GM21737 (cell line): ENCODE results near the gene FGD5.
"Not testable (repeated sequence)": the region's sequence is repeated elsewhere in the genome, so short reads cannot be mapped to it uniquely, and the experiment has no call there.

Experiments used
- ATAC-seq: cut with Tn5 transposase; IDR thresholded peaks from one replicate; pipeline ENCODE4 v1.9.1; 2021; ENCODE audit warnings: mild to moderate bottlenecking, moderate library complexity; ENCODE audit not compliant: unreplicated experiment

Gene FGD5

DNA sequence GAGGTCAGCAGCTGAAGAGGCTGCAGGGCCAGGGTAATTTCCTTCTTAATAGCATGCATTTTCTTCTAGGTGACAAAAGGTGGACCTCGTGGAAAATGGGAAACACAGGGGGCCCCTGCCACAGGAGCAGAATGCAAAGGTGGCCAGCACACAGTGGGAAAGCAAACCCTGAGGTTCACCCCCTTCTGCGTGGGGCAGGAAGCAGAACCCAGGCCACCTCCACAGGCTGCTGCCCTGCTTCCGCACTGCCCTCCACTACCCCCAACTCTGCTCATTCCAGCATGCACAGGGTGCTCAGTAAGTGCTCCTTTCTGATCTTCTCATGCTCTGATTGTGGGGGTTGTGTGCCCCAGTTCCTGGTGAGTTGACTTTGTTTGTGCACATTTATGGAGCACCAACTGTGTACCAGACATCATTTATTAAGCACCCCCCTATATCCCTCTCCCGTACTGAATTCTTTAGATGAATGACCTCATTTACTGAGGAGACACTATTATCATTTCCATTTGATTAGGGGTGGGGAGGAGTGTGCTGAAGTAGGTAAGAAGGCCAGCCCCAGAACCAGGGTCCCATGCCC lies 12.7 kb upstream of the FGD5 start:
- no peak for ATAC-seq

DNA sequence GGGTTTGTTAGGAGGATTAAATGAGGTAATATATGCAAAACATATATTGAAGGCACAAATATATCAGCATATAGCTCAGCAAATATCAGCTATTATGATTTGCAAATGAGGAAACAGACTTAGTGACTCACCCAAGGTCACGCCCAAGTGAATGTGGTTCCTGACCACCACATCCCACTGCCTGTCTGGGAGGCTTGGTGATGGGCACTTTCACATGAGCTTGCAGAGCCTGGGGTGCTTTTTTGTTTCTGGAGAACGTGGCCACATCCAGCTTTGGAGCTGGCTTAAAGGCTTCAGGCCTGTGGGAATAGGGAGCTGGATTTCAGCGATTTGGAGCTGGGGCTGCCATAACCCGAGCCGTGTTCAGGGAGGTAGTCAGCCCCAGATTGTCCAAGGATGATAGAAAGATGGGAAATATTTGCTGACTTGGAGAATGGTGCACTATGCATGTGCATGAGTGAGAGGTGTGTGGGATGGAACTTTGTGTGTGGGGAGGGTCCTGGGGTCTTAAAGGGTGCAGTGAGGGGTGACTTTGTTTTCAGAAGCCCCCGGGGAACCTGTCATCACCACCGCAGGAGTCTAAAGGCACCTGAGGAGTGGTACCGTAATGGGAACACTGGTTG lies 12.0 kb upstream of the FGD5 start:
- ATAC-seq, result no peak

DNA sequence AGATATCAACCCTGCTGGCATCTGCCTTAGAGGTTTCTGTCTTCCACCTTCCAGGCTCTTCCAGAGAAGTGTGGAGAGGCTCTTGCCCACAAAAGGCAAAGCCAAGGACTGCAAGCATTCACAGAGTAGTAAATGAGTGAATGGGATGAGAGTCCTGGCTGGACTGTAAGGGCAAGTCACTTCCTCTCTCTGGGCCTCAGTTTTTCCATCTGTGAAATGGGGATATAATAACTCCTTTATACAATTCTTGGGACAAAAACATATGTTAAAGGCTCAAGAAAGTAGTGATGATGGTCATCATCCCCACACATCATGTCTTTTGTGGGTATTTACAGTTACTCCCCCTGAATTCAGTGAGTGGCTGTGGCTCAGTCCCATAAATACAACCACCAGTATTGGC lies 10.7 kb upstream of the FGD5 start:
- ATAC-seq, result no peak

DNA sequence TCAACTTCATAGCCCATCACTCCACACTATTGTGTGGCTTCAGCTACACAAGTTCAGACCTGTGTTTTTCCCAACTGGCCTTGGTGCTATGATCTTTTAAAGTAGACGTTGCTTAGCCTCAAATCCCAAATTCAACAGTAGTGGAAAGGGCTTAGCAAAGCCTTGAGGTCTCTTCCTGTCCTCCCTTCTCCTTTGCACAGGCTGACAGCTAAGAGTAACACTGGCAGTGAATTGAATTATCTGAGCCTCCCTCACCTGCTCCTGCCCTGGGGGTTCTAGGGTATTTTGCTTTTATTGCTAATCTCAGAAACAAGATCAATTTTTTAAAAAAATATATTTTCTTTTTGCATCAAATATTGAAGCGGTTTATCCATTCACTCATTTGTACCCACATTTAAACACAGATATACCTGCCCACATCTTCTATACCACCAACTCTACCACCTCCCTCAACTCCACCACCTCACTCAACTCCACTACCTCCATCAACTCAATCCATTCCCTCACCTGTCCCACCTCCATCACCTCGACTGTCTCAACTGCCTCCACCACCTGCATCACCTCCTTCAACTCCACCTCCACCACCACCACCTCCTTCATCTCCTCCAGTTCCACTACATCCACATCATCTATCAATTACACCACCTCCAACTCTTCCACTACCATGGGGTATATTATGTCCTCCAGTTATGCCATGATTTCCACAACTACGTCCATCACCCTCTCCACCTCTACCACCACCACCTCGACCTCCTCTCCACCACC lies 10.1 kb upstream of the FGD5 start:
- no peak for ATAC-seq

DNA sequence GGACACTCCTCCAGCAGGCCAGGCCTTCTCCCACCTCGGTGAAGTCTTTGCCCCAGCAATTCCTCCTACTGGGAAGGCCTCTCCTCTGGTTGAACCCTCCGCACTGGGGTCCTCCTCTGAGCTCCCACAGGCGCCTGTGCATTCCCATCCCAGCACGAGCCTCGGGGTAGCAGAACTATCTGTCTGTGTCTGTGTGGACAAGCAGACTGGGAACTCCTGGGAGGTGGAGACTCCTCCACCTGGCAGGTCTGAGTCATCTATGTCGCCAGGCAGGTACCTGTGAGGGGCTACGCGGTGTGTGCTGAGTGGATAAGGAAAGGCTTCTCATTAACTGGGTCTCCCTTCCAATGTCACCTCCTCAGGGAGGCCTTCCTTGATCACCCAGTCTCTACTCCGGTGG lies 9.2 kb upstream of the FGD5 start:
- not testable (repeated sequence) for ATAC-seq

DNA sequence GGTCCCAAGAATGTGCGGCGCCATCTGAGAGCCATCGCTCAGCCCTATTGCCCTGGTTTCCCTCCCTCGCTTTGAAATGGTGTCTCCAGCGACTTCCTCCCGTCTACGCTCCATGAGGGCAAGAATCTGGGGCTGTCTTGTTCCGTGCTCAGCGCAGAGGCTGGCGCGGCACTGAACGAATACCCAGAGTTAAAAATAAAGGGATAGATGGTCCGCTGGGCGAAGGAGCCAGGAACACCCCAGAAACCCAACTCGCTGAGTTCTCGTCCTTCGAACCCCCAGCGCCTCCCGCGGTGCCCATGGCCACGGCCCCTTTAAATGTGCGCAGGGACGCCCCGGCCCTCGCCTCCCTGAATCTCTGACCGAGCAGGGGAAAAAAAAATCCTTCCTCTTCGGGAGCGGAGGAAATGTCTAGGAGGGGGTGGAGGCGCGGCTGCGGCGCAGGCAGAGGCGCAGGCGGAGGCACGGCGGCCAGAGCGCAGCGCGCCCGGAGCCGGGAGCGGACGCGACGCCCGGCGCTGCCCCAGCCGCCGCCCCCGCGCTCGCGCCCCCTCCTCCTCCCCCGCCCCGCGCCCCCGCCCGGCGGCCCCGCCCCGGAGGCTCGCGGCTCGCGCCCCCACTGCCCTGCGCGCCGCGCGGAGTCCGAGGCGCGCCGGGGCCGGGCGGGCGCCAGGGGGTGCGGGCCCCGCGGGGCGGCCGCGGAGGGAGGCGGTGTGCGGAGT lies 8.5 kb upstream of the FGD5 start:
- no peak for ATAC-seq

DNA sequence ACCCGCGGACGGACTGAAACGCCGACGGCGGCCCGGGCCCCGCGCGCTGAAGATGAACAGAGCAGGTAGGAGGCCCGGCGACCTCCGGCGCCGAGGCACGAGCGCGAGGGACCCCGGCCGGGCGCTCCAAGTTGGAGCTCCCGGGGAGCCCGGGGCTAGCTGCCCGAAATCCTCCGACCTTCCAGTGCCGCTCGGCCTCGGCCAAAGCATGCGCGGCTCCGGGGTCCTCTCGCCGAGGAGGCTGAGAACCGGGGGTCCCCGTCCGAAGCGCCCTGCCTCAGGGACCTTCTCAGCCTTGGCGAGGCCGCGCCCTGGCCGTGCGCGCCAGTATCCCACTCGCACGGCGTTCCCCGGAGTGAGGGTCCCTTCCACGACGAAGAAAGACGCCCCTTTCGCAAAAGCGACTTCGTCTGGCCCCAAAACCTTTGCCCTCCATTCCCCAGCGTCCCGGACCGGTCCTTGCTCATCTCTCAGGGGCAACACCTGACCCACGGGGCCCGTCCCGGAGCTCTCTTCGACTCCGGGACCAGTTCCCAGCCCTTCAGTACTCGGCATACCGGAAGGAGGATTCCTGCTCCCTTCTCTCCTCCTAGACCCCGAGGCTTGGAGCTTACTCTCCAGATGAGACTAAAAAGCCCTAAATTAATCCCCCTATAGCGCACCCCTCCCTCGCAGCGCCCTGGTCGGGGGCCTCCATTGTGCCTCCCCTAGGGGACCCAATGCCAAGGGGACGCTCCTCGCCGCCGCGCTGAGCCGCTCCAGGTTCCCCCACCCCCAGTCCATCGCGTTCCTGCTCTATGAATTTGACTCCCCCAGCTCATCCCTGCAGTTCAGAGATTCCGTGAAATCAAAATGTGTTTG lies 7.7 kb upstream of the FGD5 start:
- ATAC-seq, result no peak

DNA sequence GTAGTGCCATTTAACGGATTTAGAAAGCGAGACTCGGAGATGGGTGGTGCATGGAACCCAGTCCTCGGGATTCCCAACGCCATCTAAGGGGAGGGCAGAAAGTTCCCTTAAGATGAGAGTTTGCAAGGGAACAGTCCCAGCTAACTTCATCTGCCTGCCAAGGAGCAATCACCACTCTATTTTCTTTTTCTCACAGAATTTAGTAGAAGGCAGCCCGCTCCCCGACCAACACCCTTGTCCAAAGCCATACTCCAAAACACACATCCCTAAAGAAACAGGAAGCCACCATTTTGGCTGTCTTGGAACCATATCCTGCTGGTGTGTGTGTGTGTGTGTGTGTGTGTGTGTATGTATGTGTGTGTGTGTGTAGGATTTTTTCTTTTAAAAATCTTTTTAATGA lies 7.1 kb upstream of the FGD5 start:
- ATAC-seq, result no peak

DNA sequence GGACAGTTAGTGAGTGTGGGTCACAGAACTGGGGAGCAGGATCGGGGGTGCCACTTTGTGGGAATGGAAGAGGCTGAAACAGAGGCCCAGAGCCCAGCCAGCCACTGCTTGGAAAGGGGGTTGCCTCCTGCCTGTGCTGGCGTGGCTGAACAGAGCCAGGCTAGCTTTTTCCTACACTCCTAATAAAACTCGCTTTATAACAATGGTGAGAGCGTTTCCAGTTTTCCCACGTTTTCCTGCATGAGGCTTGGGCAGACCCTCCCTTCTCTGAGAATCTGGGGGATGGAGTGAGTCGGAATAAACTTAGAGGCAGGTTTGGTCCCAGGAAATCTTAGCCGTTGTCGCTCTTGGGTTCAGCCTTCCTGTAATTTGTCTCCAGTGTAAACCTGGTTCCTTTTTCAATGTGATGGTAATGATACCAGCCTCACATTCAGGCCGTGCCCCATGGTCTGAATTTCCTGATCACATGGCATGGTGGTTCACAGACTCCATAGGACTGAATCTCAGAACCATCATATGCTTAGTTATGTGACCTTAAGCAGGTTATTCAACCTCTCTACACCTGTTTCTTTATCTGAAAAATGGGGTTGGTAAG lies 6.5 kb upstream of the FGD5 start:
- no peak for ATAC-seq

DNA sequence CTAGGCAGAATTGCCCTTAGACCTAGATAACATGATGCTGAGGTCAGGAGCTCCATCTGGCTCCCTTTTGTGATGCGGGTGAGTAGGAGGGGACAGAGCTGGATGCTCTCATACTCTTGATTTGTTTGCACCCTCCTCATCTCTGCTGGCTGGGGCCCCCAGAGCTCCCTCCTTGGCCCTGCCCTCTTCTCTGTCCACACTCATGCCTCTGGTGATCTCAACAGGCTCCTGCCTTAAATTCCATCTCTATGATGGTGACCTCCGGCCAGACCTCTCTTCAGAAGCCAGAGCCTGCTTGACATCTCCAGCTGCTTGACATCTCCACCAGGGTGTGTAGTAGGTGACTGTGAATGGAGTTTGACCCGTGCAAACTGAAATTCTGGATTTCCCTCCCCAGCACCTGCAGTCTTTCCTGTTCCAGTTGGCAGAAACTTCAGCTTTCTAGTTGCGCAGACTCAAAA lies 4.3 kb upstream of the FGD5 start:
- ATAC-seq, result no peak

DNA sequence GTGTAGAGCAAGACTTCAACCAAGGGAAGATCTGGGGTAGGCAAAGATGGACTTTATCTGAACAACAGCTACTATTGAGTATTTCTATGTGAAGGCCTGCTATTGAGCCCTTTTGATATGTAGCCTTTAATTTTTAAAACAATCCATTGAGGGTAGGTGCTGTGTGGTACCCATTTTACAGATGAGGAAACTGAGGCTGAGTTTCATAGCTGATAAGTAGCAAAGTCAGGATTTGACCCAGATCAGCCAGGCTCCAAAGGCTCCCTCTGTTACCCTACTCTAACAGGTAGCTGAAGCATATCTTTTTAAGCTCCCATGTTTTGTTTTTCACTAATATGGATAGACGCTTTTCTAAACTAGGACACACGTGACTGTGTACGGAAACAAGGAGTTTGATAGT lies 2.4 kb upstream of the FGD5 start:
- ATAC-seq, result no peak

DNA sequence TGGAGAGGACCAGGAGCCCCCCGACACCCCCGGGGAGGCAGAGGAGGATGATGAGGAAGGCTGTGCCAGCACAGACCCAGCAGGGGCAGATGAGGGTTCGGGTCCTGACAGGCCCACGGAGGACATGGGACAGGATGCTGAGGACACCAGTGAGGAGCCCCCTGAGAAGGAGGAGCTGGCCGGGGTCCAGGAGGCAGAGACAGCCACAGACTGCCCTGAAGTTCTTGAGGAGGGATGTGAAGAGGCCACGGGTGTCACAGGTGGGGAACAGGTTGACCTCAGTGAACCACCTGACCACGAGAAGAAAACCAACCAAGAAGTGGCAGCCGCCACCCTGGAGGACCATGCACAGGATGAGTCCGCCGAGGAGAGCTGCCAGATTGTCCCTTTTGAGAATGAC lies 909 bp downstream of the FGD5 start:
- ATAC-seq, result no peak

DNA sequence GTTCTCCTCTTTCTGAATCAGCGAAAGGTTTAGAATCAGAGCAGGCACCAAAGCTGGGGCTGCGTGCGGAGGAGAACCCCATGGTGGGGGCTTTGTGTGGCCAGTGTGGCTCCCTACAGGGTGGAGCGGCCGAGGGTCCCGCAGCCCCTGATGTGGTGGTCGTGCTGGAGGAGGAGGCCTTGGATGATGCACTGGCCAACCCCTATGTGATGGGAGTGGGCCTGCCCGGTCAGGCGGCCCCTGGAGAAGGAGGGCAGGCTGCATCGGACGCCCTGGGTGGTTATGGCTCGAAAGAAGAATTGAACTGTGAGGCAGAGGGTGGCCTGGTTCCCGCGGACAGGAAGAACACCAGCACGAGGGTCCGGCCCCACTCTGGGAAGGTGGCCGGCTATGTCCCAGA lies 1.4 kb downstream of the FGD5 start:
- no peak for ATAC-seq

DNA sequence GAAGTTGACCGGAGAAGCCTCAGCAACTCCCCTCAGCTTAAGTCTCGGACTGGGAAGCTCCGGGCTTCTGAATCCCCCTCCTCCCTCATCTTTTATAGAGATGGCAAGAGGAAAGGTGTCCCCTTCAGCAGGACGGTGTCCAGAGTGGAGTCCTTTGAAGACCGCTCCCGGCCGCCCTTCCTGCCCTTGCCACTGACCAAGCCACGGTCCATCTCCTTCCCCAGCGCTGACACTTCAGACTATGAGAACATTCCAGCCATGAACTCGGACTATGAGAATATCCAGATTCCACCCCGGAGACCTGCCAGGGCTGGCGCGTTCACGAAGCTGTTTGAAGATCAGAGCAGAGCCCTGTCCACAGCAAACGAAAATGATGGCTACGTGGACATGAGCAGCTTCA lies 2.4 kb downstream of the FGD5 start:
- no peak for ATAC-seq

DNA sequence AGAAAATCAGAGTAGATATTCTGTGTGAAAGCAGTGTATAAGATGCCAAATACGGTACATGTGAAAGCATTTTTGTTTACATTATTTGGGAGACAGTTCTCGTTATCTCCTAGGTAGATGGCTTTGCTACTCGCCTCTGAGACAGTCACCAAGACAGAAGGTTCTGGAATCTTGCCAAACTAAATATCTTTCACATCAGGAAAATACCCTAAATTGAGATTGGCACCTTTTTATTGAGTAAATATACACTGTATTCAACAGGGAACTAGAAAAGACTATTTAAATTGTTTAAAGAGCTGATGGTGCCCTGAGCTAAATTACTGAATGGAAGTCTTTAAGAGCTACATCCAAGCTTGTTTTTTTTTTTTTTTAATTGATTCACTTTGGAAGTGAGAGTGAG lies 3.4 kb downstream of the FGD5 start:
- no peak for ATAC-seq

DNA sequence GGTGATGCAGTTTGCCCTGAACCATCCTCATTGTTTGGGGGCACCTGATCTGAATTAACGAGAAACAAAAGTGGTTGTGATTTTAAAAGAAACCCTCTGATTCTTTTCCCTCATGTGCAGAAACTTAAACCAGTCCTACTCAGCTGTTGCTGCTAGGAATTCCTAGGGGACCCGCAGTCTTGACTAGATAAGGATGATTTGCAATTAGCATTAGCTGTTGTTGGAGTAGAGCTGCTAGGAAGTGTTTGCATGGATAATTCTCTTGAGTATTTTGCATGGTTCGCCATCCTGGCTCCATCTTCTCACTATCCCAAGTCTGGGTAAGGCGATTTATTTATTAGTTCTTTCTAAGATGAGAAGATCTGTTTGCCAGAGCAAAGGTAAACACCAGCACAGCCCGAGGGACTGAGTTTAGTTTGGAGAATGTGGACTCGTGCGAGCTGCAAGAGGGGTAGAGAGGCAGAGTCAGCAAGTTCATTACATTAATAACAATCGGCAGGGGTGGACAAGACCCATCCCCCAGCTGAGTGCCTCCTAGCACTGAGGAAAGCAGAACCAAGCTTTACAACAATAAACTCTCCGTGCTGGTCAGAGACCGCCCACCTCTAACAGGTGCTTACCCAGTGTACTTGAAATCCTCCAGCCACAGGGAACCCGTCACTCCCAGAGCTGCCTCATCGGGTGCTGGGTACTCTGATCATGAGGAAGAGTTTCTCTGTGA lies 4.1 kb downstream of the FGD5 start:
- no peak for ATAC-seq

DNA sequence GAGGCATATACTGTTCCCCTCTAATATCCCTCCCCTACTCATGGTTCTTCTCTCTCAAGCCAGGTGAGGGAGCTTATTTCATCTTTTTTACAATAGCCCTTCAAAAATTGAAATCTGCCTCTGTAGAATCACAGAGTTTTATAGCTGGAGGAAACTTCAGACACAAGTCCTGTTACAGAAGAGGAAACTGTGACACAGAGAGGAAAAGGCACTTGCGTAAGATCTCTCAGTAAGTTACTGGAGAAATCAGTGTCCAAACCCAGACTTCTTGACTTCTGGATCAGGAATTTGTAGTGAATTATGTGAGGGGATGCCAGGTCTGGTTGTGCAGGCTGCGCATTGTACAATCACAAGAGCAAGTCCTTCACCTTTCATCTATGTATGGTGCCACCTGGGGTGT lies 4.6 kb downstream of the FGD5 start:
- ATAC-seq, result no peak

DNA sequence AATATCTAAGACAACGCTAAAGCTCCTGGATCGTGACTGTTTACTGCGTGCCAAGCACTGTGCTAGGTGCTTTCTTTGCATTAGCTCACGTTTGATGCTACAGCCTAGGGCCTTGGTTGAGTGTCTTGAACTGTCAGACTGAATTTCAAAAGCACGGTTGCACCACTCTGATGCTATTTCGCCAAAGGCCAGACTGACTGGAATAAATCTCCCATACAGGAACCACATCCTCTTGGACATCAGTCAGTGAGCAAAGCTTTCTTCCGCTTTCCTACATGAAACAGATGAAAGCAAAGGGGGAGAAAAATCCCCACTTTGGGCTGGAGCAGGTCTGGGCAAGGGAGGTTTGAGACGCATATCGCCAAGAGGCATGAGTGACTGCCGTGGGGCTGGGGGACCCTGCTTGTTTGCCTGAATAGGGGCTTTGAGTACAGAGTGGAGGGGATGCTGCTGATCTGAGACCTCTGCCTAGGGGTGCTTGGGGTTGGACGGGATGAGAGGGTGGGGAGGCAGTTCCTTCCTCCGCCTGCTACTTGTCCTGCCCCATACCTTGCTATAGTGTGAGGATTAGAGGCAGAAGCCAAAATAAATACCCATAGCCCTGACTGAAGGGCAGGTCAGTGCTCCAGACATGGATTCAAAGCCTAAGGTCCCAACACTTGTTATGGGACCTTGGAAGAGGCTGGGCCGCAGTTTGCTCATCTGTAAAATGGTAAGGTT lies 5.3 kb downstream of the FGD5 start:
- ATAC-seq, result no peak

DNA sequence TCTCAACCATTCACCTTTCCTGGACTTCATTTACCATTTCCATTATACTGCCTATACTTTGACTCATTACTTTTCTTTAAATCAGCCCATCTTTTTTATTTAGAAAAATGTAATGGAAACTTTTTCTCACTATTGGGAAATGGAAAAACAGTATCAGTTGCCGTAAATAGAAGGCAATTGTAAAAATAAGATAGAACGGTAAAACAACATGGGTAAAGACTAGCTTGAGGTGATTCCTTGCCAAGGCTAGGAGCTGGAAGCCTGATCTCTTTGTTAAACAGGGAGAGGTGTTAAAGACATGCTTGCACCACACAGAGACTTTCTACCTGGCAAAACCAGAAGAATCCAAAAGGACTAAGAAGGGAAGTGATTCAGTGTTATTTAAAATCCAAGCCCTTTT lies 5.9 kb downstream of the FGD5 start:
- ATAC-seq, result no peak
